Measurements from ENCODE around the gene NIFK.
"Not testable (repeated sequence)": the region's sequence is repeated elsewhere in the genome, so short reads cannot be mapped to it uniquely, and the experiment has no call there.

NIFK gene

GRCh38 chr2:121731366-121731765 lies 5.3 kb downstream of the NIFK start:
- DNase-seq, result no peak

GRCh38 chr2:121727950-121728349 lies 8.7 kb downstream of the NIFK start:
- no peak for DNase-seq

- DNase-seq, result no peak
Observed at GRCh38 chr2:121727332-121727731, 9.3 kb downstream of the NIFK start.

GRCh38 chr2:121723316-121723715 lies 13.4 kb downstream of the NIFK start:
- DNase-seq, result no peak

- no peak for DNase-seq
Observed at GRCh38 chr2:121722479-121722878, 14.2 kb downstream of the NIFK start.

- no peak for DNase-seq
Observed at GRCh38 chr2:121721926-121722325, 14.7 kb downstream of the NIFK start.

GRCh38 chr2:121717529-121717928 lies 19.1 kb downstream of the NIFK start:
- DNase-seq, result no peak

- DNase-seq, result no peak
Observed at GRCh38 chr2:121716126-121716525, 20.5 kb downstream of the NIFK start.

GRCh38 chr2:121711481-121711880 lies 25.2 kb downstream of the NIFK start:
- not testable (repeated sequence) for DNase-seq

- no peak for DNase-seq
Observed at GRCh38 chr2:121710470-121711170, 26.1 kb downstream of the NIFK start.

- DNase-seq, result no peak
Observed at GRCh38 chr2:121709776-121710469, 26.8 kb downstream of the NIFK start.

GRCh38 chr2:121707920-121708361 lies 28.7 kb downstream of the NIFK start:
- DNase-seq, result no peak

GRCh38 chr2:121707344-121707919 lies 29.2 kb downstream of the NIFK start:
- no peak for DNase-seq

- no peak for DNase-seq
Observed at GRCh38 chr2:121705958-121706357, 30.7 kb downstream of the NIFK start.

GRCh38 chr2:121705390-121705789 lies 31.3 kb downstream of the NIFK start:
- no peak for DNase-seq

- peak; percentile 50 for DNase-seq
Observed at GRCh38 chr2:121701761-121702160, 34.9 kb downstream of the NIFK start.

- DNase-seq, result peak; percentile 51
Observed at GRCh38 chr2:121699421-121700333, 37.0 kb downstream of the NIFK start.

GRCh38 chr2:121698318-121698930 lies 38.3 kb downstream of the NIFK start:
- no peak for DNase-seq

GRCh38 chr2:121697108-121697631 lies 39.5 kb downstream of the NIFK start:
- peak; percentile 10 for DNase-seq

GRCh38 chr2:121696410-121696930 lies 40.2 kb downstream of the NIFK start:
- DNase-seq, result no peak

GRCh38 chr2:121695171-121695451 lies 41.6 kb downstream of the NIFK start:
- DNase-seq, result no peak
